H4 (cell line): ENCODE measurements around the gene CLIC3. TPM values are rescaled to one million over a fixed set of nuclear protein-coding genes. Genes with fewer than 3 reads are reported as not detected.

Experiments used
- DNase-seq: peaks from one replicate; pipeline ENCODE4 v3.0.0-alpha.2; 2015; ENCODE audit warnings: low spot score
- total RNA-seq: library from RNA; depleted of rRNA; stranded (reverse); fragments of >200 nt; shearing (Covaris generic); gene quantifications from 2 replicates; pipeline ENCODE4 v1.2.3, GENCODE V29; 2014

CLIC3 gene
- total RNA-seq, 1 experiment from 2014 or later = 0.64 TPM

DNA sequence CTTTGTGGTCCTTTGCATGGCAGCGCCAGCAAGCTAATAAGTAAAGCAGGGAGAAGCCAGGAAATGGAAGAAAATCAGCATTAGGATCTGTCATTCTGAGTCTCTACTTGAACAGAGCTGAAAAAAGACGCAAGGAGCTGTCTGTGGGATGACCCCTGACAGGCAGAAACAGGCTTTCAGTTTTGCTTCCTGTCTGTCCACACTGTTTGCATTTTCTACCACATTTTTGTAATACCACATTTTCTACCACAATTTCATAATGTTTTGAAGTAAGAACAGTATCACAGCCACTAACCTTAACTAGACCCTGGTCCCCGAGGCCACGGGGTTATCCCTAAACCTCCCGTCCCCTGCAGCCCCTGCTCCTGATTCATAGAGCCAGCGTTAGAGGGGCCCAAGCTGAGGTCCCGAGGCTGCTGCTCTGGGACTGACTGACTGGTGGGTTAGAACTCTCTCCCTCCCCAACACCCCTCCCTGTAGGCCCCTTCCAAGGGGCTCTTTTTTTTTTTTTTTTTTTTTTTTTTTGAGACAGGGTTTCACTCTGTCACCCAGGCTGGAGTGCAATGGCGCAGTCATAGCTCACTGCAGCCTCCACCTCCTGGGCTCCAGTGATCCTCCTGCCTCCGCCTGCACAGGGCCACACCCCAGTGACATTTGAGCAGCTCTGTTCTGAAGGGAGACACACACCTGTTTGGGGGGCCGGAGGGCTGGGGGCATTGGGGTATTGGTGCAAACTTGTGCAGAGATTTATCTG is 4.0 kb upstream of the CLIC3 start:
- DNase-seq = no peak

DNA sequence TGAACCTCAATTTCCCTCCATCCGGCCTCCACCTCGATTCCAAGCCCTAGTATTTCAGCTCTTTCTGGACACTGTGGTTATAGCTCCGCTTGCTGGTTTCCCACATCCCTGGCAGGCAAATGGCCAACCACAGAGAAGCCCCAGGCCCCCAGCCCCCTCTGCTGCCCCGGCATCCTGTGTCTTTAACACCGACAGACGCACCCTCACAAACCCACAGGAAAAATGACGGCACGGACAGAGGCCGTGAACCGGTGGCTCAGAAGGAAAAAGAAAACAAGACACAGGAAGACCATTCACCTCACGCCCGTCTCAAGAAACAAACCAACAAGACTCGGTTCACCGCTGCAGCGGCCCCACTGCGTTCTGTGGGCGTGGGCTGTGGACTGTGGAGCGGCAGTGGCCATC is 1.5 kb upstream of the CLIC3 start:
- no peak for DNase-seq

DNA sequence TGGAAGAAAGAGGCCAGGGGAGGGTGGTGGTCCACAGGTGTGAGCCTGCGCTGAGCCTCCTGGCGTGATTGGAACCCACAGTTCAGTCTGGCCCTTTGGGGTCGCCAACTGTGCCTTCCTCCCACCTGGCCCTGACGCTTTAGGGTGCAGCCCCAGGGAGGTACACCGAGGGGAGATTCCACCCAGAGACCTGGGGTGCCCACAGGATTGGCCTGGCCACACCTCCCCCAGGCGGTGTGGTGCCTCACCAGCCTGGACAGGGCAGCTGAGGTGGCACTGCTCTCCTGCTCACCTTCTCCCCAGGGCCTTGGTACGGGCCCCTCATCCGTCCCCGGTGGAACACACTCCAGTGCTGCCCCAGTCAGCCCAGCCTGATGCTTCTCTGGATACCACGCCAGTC is 1.0 kb upstream of the CLIC3 start:
- no peak for DNase-seq

DNA sequence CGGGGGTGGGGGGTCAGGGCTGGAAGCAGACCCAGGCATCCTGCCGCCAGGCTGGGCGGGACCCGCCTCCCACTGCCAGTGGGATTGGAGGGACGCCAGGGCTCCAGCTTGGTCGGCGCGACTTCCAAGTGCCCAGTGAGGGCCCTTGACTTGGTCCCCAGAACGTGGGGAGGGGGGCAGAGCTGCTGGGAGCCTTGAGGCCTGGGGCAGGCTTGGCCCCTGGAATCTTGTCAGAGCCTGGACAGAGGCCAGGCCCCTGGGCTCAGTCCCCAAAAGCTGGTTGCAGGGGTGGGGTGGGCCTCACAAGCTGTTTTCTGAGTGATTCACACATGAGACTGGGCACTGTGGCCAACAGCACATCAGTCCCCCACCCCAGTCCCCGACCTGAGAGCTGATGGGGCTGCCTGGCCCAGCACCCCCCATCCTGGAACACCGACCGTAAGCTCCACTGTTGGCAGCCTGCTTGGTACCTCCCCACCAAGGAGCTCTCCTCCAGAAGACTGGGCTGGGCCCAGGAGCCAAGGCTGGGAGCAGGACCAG is 526 bp downstream of the CLIC3 start:
- DNase-seq = no peak

DNA sequence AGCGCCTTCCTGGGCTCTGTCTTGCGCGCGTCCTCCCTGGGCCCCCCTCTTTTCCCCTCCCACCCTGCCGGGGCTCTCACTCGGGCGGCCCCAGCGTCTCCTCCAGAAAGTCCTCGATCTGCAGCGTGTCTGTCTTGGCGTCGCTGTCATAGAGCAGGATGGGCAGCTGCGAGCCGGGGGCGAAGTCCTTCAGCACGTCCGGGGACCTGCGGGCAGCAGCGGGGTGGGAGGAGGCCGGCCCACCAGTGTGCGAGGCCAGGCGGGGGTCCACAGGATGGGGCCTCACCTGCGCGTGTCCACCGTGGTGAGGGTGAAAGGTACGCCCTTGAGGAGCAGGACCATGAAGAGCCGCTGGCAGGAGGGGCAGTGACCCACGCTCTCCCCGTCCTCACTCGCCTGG is 1.0 kb downstream of the CLIC3 start:
- DNase-seq = no peak

DNA sequence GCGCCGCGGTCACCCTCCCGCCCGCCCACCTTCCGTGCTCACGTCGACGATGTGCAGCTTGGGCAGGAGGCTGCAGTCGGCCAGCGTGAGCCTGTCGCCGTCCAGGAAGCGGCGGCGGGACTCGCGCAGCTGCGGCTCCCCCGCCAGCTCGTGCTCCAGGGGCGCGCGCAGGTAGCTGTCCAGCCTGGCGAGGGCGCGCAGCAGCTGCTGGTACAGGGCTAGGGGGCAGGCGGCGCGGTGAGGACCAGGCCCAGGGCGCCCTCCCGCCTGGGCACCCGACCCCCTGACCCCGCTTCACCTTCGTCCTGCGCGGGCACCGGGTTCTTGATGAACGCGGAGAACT is 1.5 kb downstream of the CLIC3 start:
- no peak for DNase-seq

DNA sequence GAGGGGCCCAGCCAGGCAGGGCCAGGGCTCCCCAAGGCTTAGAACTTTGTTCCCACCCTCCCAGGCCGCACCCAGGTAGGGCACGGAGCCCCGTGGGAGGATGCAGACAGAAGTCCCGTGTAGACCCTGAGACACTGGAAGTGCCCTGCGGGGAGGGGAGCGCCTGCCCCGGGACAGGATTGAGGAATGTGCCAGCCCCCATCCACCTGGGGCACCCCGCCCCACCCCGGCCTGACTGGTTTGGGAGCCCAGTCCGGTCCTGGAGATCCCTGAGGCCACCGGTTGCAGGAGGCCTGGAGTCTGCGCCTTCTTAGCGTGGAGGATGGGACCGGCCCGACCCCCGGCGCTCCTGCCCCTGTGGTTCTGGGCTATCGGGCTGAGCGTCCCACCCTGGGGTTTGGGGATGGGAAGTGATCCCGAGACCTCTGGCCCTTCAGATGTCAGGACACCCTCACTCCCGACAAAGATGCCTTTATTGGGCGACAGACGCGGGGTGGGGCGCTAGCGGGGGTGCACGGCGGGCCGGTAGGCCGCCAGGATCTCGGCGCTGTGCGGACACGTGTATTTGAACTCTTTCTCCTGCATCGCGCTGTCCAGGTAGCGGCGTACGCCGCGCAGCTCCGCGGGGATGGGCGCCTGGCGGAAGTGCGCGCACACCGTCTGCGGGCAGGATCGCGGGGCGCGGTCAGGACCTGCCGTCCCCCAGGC is 2.0 kb downstream of the CLIC3 start:
- no peak for DNase-seq

DNA sequence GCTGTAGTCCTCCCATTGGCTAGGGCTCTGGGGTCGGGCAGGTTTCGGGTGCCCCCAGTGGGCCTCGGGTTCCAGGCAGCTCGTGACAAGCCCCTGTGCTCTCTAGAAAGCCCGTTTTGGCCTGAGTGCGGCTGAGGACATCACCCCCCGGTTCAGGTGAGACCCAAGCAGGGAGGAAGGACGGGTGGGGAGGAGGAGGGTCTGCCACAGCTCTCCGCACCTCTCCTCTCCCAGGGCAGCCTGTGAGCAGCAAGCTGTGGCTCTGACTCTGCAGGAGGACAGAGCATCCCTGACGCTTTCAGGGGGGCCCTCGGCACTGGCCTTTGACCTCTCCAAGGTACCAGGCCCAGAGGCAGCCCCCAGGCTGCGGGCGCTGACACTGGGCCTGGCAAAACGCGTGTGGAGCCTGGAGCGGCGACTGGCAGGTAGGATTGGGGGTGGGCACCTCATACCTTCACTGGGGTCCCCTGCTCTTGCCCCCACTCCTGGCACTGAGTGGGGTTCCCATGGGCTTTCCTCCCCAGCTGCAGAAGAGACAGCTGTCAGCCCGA is 3.5 kb downstream of the CLIC3 start:
- DNase-seq = no peak

DNA sequence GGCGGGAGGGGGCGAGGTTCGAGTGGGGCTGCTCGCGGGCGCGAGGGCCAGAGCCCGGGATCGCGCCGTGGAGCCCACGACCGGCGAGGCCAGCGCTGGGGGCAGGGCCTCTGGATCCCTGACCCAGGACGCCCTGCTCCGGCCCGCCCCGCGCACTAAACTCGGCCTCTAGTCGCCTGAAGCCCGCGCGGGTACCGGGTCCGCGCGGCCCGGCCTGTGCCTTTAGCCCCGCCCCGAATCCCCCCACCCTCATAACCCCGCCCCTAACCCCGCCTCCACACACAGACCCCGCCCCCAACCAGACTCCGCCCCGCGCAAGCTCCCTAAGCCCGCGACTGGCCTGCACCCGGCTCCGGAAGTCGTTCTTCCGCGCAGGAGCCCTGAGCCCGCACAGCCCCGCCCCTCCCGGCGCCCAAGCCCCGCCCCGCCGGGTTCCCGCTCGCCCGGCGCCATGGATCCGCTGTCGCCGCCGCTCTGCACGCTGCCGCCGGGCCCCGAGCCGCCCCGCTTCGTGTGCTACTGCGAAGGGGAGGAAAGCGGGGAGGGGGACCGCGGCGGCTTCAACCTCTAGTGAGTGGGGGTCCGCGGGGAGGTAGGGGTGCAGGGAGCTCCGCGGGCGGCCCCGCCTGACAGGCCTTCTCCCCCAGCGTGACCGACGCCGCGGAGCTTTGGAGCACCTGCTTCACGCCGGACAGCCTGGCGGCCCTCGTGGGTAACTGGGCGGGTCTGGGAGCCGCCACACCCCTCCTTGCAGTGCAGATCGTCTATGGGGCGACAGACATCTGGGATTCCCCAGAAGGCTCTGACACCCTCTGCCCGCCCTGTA is 4.2 kb downstream of the CLIC3 start, which contains the start of gene PAXX:
PAXX (plus strand) TSS at position 430 of the 826 bp plus-strand sequence; CDS start at position 452, 22 bp downstream.
- DNase-seq = peak; percentile 75

DNA sequence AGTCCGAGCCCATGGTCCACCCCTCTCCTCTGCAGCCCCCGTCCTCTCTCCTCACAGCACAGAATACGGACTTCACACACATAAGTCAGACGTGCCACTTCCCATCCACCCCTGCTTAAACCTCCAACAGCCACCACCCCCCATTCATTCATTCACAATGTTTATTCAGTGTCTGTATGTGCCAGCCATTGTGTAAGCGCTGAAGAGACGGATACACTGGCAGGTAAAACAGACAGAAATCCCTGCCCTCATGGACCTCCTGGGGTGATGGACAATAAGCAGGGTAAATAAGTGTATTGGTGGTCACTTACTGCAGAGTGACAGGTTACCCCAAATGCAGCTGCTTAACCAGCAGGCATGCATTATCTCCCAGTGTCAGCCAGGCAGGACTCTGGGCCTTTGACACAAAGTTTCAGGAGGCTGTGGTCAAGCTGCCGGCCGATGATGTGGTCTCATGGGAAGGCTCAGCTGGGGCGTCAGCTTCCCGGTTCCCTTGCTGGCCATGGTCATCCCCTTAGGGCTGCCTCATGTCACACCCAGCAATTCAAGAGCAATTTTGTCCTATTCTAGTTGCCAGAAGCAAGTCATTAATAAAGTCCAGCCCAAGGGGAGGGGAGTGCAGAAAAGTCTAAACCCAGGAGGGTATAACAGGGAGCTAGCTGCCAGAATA is 6.0 kb downstream of the CLIC3 start:
- DNase-seq = no peak

DNA sequence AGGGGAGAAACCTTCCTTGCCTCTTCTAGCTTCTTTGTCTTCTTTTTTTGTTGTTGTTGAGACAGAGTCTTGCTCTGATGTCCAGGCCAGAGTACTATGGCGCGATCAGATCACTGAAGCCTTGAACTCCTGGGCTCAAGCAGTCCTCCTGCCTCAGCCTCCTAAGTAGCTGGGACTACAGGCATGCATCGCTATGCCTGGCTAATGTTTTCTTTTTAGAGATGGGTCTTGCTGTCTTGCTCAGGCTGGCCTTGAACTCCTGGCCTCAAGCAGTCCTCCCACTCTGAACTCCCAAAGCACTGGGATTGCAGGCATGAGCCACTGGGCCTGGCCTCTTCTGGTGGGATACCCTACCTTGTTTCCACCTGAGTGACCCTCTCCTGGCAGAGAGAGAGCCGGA is 7.5 kb downstream of the CLIC3 start:
- DNase-seq = no peak

DNA sequence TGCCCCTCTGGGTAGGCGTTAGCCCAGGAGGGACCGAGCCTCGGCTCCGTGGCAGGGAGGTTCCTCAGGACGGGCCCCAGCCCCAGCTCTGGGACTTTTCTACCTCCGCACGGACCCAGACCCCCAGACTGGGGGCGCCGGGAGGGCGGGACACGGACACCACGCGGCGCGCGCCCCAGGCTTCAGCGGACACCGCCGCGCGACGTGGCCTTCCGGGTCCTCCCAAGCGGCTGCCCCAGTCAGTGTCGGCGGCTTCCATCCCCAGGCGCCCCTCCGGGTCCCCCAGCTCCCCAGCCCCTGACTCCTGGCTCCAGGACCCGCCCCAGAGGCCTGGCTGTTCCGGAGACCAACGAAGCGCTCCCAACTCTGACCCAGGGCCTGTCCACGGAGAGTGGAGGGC is 10.5 kb downstream of the CLIC3 start:
- no peak for DNase-seq

DNA sequence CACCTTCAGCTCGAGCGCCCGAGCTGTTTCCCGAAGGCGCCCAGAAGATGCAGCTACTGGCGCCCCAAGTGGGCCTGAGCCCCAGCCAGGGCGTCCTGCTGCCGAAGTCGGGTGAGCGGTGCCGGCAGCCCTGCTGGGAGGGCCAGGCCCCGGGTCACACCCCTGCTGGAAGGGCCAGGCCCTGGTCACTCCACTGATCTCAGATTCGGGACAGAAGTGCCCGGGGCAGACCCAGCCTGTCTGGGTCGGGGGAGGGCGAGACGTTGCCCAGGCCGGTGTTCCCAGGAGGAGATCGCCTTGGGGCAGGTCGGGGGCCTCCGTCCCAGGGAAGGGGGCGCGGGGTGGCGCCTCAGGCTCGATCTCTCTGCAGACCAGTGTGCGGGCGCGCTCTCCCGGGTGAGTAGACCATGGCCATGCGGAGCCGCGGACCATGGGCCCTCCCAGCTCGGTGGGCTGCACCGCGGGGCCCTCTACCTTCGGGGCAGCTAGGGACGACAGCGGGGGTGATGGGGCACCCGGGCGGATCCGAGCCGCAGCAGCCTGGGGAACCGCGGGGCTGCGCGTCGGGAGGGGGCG is 11.3 kb downstream of the CLIC3 start:
- DNase-seq = no peak

DNA sequence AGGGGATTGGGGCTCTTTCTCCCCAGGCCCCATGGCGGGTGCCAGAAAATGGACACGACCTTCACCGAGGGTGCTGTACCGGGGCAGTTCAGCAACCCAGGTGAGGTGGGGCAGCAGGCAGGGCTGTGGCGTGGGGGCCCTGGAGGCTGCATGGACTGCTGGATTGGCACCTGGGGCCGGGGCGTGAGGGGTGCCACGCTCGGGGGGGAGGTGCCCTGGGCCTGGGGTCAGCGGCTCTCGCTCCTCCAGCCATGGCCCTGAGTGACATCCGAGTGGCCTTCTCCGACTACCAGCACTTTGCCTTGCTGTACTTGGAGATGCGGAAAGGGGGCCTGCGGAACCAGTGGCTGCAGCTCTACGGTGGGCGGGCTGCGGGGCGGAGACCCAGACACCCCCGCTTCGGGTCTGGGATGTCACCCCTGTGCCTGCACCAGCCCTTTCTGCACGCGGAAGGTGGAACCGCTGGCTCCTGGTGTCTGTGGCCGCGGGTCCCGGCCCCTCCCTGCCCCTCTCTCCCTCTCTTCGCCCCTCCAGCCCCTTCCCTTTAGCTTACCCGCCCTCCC is 11.8 kb downstream of the CLIC3 start:
- no peak for DNase-seq

DNA sequence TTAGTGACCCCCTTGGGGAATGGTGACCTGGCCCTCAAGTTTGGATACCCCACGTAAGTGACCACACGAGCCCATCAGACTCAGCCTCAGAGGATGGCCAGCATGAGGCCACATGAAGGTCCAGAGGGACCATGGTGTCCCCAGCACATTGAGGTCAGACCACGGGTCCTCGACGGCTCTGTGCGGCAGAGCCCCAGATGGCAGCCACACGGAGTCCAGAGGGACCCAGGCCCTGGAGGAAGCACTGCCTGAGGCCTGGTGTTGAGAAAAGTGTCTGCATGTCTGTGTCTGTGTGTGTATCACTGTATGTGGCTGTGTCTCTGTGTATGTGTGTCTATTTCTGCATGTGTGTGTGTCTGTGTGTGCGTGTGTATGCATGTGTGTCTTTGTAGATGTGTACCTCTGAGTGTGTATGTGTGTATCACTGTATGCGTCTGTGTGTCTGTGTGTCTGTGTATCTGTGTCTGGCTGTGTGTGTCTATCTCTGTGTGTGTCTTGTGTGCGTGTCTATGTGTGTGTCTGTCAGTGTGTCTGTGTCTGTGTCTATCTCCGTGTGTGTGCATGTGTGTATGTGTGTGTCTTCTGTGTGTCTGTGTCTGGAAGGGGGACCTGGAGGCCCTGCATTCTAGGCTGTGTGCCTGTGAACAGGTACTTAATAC is 12.6 kb downstream of the CLIC3 start:
- DNase-seq = no peak

DNA sequence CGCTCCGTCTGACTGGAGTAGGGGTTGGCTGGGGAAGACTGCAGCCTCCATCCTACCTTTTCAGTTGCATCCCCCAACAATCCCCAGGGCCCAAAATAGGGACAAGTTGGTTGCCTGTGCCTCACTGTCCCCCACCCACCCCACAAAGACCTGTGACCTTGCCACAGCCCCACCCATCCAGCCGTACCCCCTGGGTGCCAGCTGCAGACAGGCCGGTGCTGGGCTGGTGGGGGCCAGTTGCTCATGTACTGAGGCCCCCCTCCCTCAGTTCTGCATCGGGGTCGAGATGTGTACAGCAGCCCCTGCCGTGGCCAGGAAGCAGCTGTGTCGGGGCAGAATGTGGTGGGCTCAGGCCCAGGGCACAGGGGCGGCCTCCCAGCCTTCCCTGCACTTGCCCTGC is 13.2 kb downstream of the CLIC3 start:
- DNase-seq = no peak

DNA sequence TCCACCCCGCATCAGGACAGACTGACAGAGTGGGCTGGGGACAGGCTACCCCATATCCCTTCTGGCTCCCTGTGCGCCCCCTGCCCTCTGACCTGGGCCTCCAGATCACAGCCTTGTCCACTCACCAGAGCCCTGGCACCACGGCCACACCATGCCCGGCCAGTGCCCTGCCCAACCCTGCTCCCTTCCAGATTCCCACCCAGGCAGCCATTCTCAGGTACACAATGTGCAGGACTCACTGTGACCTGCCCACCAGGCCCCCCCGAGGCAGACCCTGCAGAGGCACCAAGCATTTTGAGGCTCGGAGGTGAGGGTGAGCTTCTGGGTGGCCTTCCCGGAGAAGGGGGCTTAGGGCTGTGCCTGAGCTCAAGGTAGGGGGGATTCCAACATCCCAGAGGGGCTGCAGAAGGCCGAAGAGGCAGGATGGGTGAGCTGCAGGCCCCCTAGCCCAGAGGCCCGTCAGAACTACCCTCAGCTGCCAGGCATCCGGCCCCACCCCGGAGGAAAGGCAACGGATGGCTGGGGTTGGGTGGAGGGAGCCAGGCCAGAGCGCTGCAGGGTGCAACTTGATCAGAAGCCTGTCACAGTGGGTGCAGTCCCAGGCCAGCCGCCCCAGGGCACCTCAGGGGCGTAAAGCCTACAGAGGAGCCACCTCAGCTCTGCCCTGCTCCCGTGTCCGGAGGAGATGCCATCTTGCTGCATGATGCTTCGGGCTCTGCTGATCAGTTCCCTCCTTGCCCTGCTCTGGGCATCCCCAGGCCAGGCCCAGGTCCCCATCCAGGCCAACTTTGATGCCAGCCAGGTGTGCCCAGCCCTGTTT is 13.9 kb downstream of the CLIC3 start, which contains the start of gene LCNL1:
LCNL1 (plus strand) TSS at position 762 of the 820 bp plus-strand sequence. CDS start 594 bp downstream, outside the sequence.
- DNase-seq = no peak

DNA sequence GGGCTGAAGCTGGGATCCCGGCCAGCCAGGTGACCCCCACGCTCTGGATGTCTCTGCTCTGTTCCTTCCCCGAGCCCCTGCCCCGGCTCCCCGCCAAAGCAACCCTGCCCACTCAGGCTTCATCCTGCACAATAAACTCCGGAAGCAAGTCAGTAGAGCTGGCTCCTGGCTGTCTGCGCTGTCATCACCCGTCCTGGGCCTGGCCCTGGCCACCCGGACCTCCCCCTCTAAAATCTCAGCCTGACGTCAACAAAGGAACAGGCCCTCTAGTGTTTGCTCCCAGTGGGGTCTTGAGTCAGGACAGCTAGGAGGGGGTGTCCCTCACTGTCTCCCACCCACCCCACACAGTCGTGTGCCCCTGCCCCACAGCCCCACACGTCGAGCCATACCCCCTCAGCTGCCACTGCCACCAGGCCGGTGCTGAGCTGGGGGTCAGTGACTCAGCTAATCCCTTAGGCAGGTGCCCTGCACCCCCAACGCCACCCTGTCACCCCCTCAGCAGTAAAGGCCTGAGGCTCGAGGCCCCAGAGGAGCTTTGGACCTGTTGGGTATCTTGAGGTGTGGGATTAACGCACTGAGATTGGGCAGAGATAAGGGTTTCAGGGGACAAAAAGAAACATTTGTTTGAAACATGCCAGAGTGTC is 14.7 kb downstream of the CLIC3 start:
- DNase-seq = no peak
